Ectodermal cell (in vitro differentiated cells): ENCODE results near the gene CELF2.

Experiments used
- H3K27ac ChIP-seq: 2 replicates; pipeline ENCODE4 v1.7.0; 2013; ENCODE audit warnings: mild to moderate bottlenecking, low read depth, low read length; ENCODE audit not compliant: insufficient read depth, poor library complexity, severe bottlenecking
- H3K27me3 ChIP-seq: 2 replicates; pipeline ENCODE4 v1.7.0; 2013; ENCODE audit warnings: mild to moderate bottlenecking, low read length; ENCODE audit not compliant: insufficient read depth, control insufficient read depth, poor library complexity, severe bottlenecking
- H3K36me3 ChIP-seq: one replicate; pipeline ENCODE4 v1.7.0; 2013; ENCODE audit warnings: low read length; ENCODE audit not compliant: control insufficient read depth, insufficient read depth
- H3K4me1 ChIP-seq: one replicate; pipeline ENCODE4 v1.7.0; 2013; ENCODE audit warnings: low read length; ENCODE audit not compliant: control insufficient read depth, insufficient read depth
- H3K4me3 ChIP-seq: 2 replicates; pipeline ENCODE4 v1.7.0; 2013; ENCODE audit warnings: low read depth, low read length, control low read depth; ENCODE audit not compliant: insufficient read depth
- H3K9me3 ChIP-seq: 2 replicates; pipeline ENCODE4 v1.7.0; 2013; ENCODE audit warnings: mild to moderate bottlenecking, low read length, moderate library complexity; ENCODE audit not compliant: control insufficient read depth
- WGBS, 2 experiments: methylation state at CpG; one replicate each; pipeline ENCODE4 v1.1.7; 2013; ENCODE audit warnings: missing lambda C conversion rate in 2 of 2; 5-methylcytosine and 5-hydroxymethylcytosine counted together

CELF2 gene

DNA sequence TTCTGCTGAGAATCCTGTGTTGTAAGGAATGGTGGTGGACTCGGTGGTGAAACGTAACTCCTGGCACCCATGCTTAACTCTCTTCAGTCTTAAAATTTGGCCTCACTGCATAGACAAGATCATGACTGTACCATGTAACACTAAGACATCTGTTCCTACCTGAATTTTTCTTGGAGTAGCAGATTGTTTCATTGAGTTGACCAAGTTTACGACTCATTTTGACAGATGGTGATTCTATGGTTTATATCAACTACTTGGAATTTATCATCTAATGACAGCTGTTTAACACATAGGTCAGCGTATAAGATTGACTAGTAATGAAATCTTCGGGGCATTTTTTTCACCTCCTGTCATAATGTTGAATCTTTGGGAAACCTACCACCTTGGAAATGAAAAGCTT lies 184.2 kb downstream of the CELF2 start:
- no peak overlapping the region for H3K4me3 ChIP-seq
- 85 to 91% methylated on average over 2 to 5 of the region's 5 CpGs for WGBS, 2 experiments
- H3K27me3 ChIP-seq: no peaks in the 10 kb centered on the region
- peaks cover 9% of the 10 kb centered on the region for H3K4me1 ChIP-seq
- no peak overlapping the region for H3K27ac ChIP-seq
- peaks cover 6% of the 10 kb centered on the region for H3K36me3 ChIP-seq
- H3K9me3 ChIP-seq: no peaks in the 10 kb centered on the region

- 67 to 68% methylated on average over 19 of the region's 19 CpGs for WGBS, 2 experiments
- Histone ChIP-seq H3K27ac (no peak overlapping the region), H3K27me3 (no peaks in the 10 kb centered on the region), H3K9me3 (no peaks in the 10 kb centered on the region), H3K4me3 (no peak overlapping the region), H3K4me1 (peaks cover 14% of the 10 kb centered on the region), H3K36me3 (peaks cover 6% of the 10 kb centered on the region)
Observed at GRCh38 chr10:11204351-11204942, 186.8 kb downstream of the CELF2 start.

- H3K9me3 ChIP-seq: no peaks in the 10 kb centered on the region
- peaks cover 6% of the 10 kb centered on the region for H3K36me3 ChIP-seq
- no peaks in the 10 kb centered on the region for H3K27me3 ChIP-seq
- H3K4me1 ChIP-seq: peaks cover 14% of the 10 kb centered on the region
- 92 to 94% methylated on average over 11 to 13 of the region's 13 CpGs for WGBS, 2 experiments
- no peak overlapping the region for H3K4me3 ChIP-seq
- no peak overlapping the region for H3K27ac ChIP-seq
Observed at GRCh38 chr10:11205030-11205772, 187.5 kb downstream of the CELF2 start.

- WGBS, 2 experiments: 73 to 76% methylated on average over 14 of the region's 14 CpGs
- Histone ChIP-seq H3K4me3 (no peak overlapping the region), H3K9me3 (no peaks in the 10 kb centered on the region), H3K27me3 (no peaks in the 10 kb centered on the region), H3K27ac (no peak overlapping the region), H3K4me1 (peaks cover 14% of the 10 kb centered on the region), H3K36me3 (peaks cover under 1% of the 10 kb centered on the region)
Observed at GRCh38 chr10:11206676-11207559, 189.2 kb downstream of the CELF2 start.

GRCh38 chr10:11207560-11207844 lies 189.8 kb downstream of the CELF2 start:
- 95% methylated on average over 15 of the region's 15 CpGs for WGBS, 2 experiments

GRCh38 chr10:11208243-11208642 lies 190.6 kb downstream of the CELF2 start:
- no peak overlapping the region for H3K4me3 ChIP-seq
- no peaks in the 10 kb centered on the region for H3K36me3 ChIP-seq
- H3K27me3 ChIP-seq: no peaks in the 10 kb centered on the region
- H3K27ac ChIP-seq: no peak overlapping the region
- peaks cover 14% of the 10 kb centered on the region for H3K4me1 ChIP-seq
- WGBS, 2 experiments: 93 to 97% methylated on average over 8 of the region's 8 CpGs
- H3K9me3 ChIP-seq: no peaks in the 10 kb centered on the region

More at GRCh38 chr10:11207560-11207844, 189.8 kb downstream of the CELF2 start:
- H3K4me3 ChIP-seq: no peak overlapping the region
- no peaks in the 10 kb centered on the region for H3K9me3 ChIP-seq
- H3K4me1 ChIP-seq: peaks cover 14% of the 10 kb centered on the region
- H3K27ac ChIP-seq: no peak overlapping the region
- H3K36me3 ChIP-seq: no peaks in the 10 kb centered on the region
- no peaks in the 10 kb centered on the region for H3K27me3 ChIP-seq

DNA sequence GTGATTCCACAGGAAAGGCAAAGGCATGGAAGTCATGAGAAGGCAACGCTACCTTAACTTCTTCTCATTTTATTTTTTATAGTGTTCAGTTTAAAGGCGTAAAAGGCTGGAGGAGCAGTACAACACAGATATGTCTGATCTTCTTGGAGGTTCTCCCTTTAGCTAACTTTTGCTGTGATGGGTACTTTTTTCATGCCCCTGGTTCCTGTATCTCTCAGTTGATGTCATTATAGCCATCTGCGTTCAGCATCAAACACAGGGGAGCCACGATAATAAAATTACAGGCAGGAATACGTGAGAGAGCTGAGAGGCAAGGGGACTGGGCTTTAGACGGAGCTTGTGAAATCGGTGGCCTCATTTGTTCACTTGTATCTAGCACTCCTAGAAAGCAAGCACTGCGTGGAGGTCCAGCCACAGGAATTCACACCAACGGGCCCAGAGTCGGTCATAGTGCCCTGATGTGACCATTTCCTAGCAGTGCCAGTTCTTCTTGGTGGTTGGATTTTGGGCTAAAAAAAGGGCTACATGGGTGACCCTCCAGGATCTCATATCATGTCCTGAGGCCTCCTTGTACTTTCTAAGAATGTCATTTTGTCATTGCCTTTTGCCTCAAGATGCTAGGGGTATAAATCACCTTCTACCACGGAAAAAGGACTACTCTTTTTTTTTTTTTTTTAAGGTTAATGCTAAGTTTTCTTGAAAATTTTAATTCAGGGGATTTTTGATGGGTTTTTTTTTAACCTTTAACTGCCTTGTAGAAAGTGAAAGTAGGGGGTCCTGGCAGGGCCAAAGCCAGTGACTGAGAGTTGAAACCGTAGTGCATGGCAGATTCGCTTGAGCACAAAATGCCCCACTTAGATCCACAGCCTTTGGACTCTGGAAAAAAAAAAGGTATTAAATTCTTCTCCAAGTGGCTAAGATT lies 191.5 kb downstream of the CELF2 start:
- H3K9me3 ChIP-seq: no peaks in the 10 kb centered on the region
- no peaks in the 10 kb centered on the region for H3K36me3 ChIP-seq
- no peak overlapping the region for H3K4me3 ChIP-seq
- H3K27me3 ChIP-seq: no peaks in the 10 kb centered on the region
- no peak overlapping the region for H3K27ac ChIP-seq
- H3K4me1 ChIP-seq: peaks cover 14% of the 10 kb centered on the region
- 94 to 95% methylated on average over 11 to 13 of the region's 13 CpGs for WGBS, 2 experiments

- no peaks in the 10 kb centered on the region for H3K27me3 ChIP-seq
- H3K9me3 ChIP-seq: no peaks in the 10 kb centered on the region
- H3K36me3 ChIP-seq: no peaks in the 10 kb centered on the region
- H3K4me3 ChIP-seq: no peak overlapping the region
- H3K4me1 ChIP-seq: peaks cover 14% of the 10 kb centered on the region
- 89 to 90% methylated on average over 6 of the region's 6 CpGs for WGBS, 2 experiments
- H3K27ac ChIP-seq: no peak overlapping the region
Observed at GRCh38 chr10:11209830-11210181, 192.1 kb downstream of the CELF2 start.

DNA sequence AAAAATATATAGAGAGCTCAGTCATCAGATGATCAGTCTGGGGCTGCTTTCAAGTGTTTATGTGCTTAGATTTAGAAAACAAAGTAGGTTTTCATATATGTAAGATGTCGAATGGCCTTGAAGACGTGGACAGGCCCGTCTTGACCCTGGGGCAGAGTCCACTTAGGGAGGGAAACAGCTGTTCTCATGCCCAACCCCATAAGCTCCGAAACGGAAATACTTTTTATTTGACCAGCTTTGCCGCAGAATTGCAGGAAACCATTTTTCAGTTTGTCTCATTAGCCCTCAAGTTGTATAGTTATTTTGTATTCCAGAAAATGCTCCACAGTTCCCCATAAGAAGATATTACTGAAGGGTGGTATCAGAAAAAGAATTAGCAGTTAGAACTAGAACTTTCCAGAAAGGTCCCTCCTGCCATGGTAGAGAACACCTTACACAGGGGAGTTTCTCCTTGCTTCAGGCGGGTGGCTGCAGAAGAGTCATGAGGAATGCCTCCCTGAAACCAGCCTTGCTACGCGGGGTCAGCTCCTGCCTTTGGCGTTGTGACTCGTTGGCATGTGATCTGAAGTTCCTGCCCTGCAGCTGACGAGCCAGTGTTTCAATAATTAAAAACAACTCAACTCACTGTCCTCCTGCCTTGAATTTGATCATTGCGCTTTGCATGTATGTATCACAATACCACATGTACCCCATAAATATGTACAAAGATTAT lies 192.7 kb downstream of the CELF2 start:
- H3K9me3 ChIP-seq: no peaks in the 10 kb centered on the region
- no peaks in the 10 kb centered on the region for H3K36me3 ChIP-seq
- H3K4me1 ChIP-seq: peaks cover 14% of the 10 kb centered on the region
- no peaks in the 10 kb centered on the region for H3K27me3 ChIP-seq
- H3K27ac ChIP-seq: no peak overlapping the region
- no peak overlapping the region for H3K4me3 ChIP-seq
- 94 to 95% methylated on average over 12 to 13 of the region's 13 CpGs for WGBS, 2 experiments
